OCI-LY1 (cell line): Measurements from ENCODE around the gene FARSB.

ENCODE experiments used
- H2AFZ ChIP-seq: fragments of 200-600 bp; sonication (generic), shearing (Covaris generic); 2 replicates; pipeline ENCODE4 v1.6.0; 2014; ENCODE audit warnings: antibody characterized with exemption, mild to moderate bottlenecking, low read length
- H3F3A ChIP-seq: fragments of 200-600 bp; sonication (generic), shearing (Covaris generic); 2 replicates; pipeline ENCODE4 v1.6.0; 2014; ENCODE audit warnings: mild to moderate bottlenecking, antibody characterized with exemption, low read length, moderate library complexity; ENCODE audit not compliant: insufficient read depth
- H3K27ac ChIP-seq: fragments of 200-600 bp; sonication (generic); 2 replicates; pipeline ENCODE4 v1.5.1; 2014; ENCODE audit warnings: low read length, mixed run types, mild to moderate bottlenecking, low read depth; ENCODE audit not compliant: poor library complexity, severe bottlenecking
- H3K27me3 ChIP-seq: fragments of 200-600 bp; sonication (generic); 2 replicates; pipeline ENCODE4 v1.6.0; 2014; ENCODE audit warnings: antibody characterized with exemption, mild to moderate bottlenecking, low read length, moderate library complexity; ENCODE audit not compliant: insufficient read depth
- H3K36me3 ChIP-seq: fragments of 200-600 bp; sonication (generic); 2 replicates; pipeline ENCODE4 v1.6.1; 2014; ENCODE audit warnings: mild to moderate bottlenecking, antibody characterized with exemption, low read length, moderate library complexity, mixed read lengths; ENCODE audit not compliant: insufficient read depth
- H3K4me1 ChIP-seq: fragments of 200-600 bp; sonication (generic); 2 replicates; pipeline ENCODE4 v1.5.1; 2014; ENCODE audit warnings: mild to moderate bottlenecking, low read length, moderate library complexity; ENCODE audit not compliant: insufficient read depth, severe bottlenecking
- H3K4me2 ChIP-seq: fragments of 200-600 bp; sonication (generic), shearing (Covaris generic); 2 replicates; pipeline ENCODE4 v1.6.1; 2014; ENCODE audit warnings: low read length
- H3K4me3 ChIP-seq: fragments of 200-600 bp; sonication (generic); 2 replicates; pipeline ENCODE4 v1.5.1; 2014; ENCODE audit warnings: low read length, low read depth, mild to moderate bottlenecking, mixed read lengths; ENCODE audit not compliant: poor library complexity, severe bottlenecking
- H3K79me2 ChIP-seq: fragments of 200-600 bp; shearing (Covaris generic); 2 replicates; pipeline ENCODE4 v1.6.1; 2016; ENCODE audit warnings: mixed run types, low read length, mixed read lengths; ENCODE audit not compliant: insufficient read depth
- H3K9ac ChIP-seq: fragments of 200-600 bp; sonication (generic), shearing (Covaris generic); 2 replicates; pipeline ENCODE4 v1.6.1; 2014; ENCODE audit warnings: mild to moderate bottlenecking, low read length, mixed read lengths
- H3K9me2 ChIP-seq: fragments of 200-600 bp; sonication (generic), shearing (Covaris generic); 2 replicates; pipeline ENCODE4 v1.6.1; 2014; ENCODE audit warnings: low read depth, mild to moderate bottlenecking, low read length, mixed read lengths
- H3K9me3 ChIP-seq: fragments of 200-600 bp; shearing (Covaris generic); 2 replicates; pipeline ENCODE4 v1.6.1; 2014; ENCODE audit warnings: low read length, mixed read lengths
- H4K20me1 ChIP-seq: fragments of 200-600 bp; sonication (generic), shearing (Covaris generic); 2 replicates; pipeline ENCODE4 v1.6.0; 2016; ENCODE audit warnings: mild to moderate bottlenecking, low read length; ENCODE audit not compliant: insufficient read depth
- EZH2 ChIP-seq: fragments of 200-600 bp; sonication (generic), shearing (Covaris generic); IDR thresholded peaks from 2 replicates; pipeline ENCODE4 v1.8.0; 2017; ENCODE audit warnings: borderline replicate concordance, mixed run types, mild to moderate bottlenecking, antibody characterized with exemption, low read length, moderate library complexity, mixed read lengths
- TF ChIP-seq, protein P1 (sequence below): fragments of 200-600 bp; sonication (generic), shearing (Covaris generic); IDR thresholded peaks from 2 replicates; pipeline ENCODE4 v1.5.1; 2017; ENCODE audit warnings: mild to moderate bottlenecking, antibody characterized with exemption, low read length, moderate library complexity, mixed read lengths

The FARSB gene

DNA sequence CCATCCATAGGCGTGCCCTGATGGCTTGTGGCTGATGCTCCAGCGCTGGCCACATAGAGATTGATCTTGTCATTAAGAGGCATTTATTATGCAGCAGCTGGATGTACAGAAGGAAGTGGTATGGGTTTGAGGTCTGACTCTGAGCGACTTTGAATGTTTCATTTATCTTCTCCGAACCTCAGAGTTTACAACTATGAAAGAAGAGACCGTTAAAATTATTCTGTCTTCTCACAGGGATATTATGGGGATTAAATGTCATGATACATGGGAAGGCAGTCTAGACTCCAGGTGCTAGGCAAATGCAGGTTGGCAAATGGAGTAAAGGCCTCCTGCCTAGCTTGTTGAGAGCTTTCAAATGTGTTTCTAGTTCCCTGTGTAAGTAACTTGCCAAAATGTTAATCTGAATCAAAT, 45.8 kb upstream of the FARSB start:
- Histone ChIP-seq H4K20me1 (no peaks in the 10 kb centered on the region), H3K9me3 (no peaks in the 10 kb centered on the region), H3K27me3 (0 out of 2 replicates have a peak, but pooled peaks cover under 1% of the 10 kb centered on the region), H3K4me3 (no peak overlapping the region), H3K4me2 (no peak overlapping the region), H3K36me3 (no peaks in the 10 kb centered on the region), H3K9ac (no peak overlapping the region), H2AFZ (no peak overlapping the region), H3K9me2 (no peaks in the 10 kb centered on the region), H3K27ac (no peak overlapping the region), H3K4me1 (no peaks in the 10 kb centered on the region), H3F3A (no peaks in the 10 kb centered on the region), H3K79me2 (no peaks in the 10 kb centered on the region)
- TF ChIP-seq, protein P1, sequence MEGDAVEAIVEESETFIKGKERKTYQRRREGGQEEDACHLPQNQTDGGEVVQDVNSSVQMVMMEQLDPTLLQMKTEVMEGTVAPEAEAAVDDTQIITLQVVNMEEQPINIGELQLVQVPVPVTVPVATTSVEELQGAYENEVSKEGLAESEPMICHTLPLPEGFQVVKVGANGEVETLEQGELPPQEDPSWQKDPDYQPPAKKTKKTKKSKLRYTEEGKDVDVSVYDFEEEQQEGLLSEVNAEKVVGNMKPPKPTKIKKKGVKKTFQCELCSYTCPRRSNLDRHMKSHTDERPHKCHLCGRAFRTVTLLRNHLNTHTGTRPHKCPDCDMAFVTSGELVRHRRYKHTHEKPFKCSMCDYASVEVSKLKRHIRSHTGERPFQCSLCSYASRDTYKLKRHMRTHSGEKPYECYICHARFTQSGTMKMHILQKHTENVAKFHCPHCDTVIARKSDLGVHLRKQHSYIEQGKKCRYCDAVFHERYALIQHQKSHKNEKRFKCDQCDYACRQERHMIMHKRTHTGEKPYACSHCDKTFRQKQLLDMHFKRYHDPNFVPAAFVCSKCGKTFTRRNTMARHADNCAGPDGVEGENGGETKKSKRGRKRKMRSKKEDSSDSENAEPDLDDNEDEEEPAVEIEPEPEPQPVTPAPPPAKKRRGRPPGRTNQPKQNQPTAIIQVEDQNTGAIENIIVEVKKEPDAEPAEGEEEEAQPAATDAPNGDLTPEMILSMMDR, result no peak
- no peak for TF ChIP-seq EZH2

DNA sequence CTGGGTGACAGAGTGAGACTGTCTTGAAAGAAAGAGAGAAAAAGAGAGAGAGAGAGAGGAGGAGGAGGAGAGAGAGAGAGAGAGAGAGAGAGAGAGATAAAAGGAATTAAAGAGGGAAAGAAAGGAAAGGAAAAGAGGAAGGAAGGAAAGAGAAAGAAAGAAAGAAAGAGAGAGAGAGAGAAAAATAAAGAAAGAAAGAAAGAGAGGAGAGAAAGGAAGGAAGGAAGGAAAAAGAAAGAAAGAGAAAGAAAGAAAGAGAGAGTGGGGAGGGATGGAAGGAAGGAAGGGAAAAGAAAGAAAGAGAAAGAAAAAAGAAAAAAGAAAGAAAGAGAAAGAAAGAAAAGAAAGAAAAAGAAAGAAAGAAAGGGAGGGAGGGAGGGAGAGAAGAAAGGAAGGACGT, 45.3 kb upstream of the FARSB start:
- Histone ChIP-seq H3K27ac (no peak overlapping the region), H2AFZ (no peak overlapping the region), H3K4me2 (no peak overlapping the region), H3K4me3 (no peak overlapping the region), H3K79me2 (no peaks in the 10 kb centered on the region), H3F3A (no peaks in the 10 kb centered on the region), H3K27me3 (0 out of 2 replicates have a peak, but pooled peaks cover 2% of the 10 kb centered on the region), H3K9me2 (no peaks in the 10 kb centered on the region), H3K36me3 (no peaks in the 10 kb centered on the region), H3K9ac (no peak overlapping the region), H3K4me1 (no peaks in the 10 kb centered on the region), H4K20me1 (no peaks in the 10 kb centered on the region), H3K9me3 (no peaks in the 10 kb centered on the region)
- TF ChIP-seq, protein P1, result no peak
- no peak for TF ChIP-seq EZH2

DNA sequence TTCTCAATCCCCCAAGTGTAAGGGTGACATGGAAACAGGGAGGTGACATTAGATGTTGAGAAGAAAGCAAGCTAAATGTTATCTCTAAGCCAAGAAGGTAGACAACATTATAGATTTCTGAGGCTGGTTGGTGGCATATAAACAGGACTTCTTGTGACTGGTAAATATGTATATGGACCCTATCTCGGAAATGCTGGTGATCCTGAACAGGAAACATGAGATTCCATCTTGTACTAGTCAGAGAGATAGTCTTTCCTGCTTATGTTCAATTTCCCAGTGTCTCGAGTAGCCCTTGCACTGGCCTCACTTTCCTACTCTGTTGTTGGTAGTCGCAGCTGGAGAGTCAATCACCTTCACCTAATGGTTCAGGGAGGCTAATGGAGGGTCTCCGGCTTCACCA, 42.4 kb upstream of the FARSB start:
- H3K79me2 ChIP-seq, result no peaks in the 10 kb centered on the region
- no peak overlapping the region for H3K4me3 ChIP-seq
- H3K9me3 ChIP-seq, result no peaks in the 10 kb centered on the region
- no peaks in the 10 kb centered on the region for H3F3A ChIP-seq
- 0 out of 2 replicates have a peak, but pooled peaks cover 2% of the 10 kb centered on the region for H3K27me3 ChIP-seq
- TF ChIP-seq, protein P1, result no peak
- TF ChIP-seq EZH2, result no peak
- no peaks in the 10 kb centered on the region for H3K4me1 ChIP-seq
- H3K27ac ChIP-seq, result no peak overlapping the region
- H3K9me2 ChIP-seq, result no peaks in the 10 kb centered on the region
- H4K20me1 ChIP-seq, result no peaks in the 10 kb centered on the region
- H3K36me3 ChIP-seq, result no peaks in the 10 kb centered on the region; the same call in 1 of the 2 replicates
- no peak overlapping the region for H3K4me2 ChIP-seq
- no peak overlapping the region for H2AFZ ChIP-seq
- H3K9ac ChIP-seq, result no peak overlapping the region
